H1 (cell line): ENCODE data around the gene HIPK2. TPM values are rescaled to one million over a fixed set of nuclear protein-coding genes. Genes with fewer than 3 reads are reported as not detected.

Experiments
- CTCF ChIA-PET: fragments of 300-600 bp; sonication (Branson Sonifier 250); formaldehyde crosslinking; loops from one replicate; lab custom pipeline; 2021; ENCODE audit not compliant: partially characterized antibody; lab: Charles Lee
- POLR2A ChIA-PET: fragments of 300-600 bp; sonication (Branson Sonifier 250); formaldehyde crosslinking; loops from one replicate; lab custom pipeline; 2021; ENCODE audit warnings: inconsistent platforms; ENCODE audit not compliant: partially characterized antibody; lab: Charles Lee
- DNase-seq, 2 experiments: peaks; one replicate each; pipeline versions ENCODE4 v3.0.0 to v3.0.0-alpha.2; 2010 to 2022; ENCODE audit warnings: low spot score in 2 of 2, low read depth in 1 of 2, mixed read lengths in 1 of 2
- FAIRE-seq: peaks from 2 replicates; lab custom pipeline; 2011; peaks lifted over from hg19 to GRCh38; lab: Jason Lieb, UNC
- H2AFZ ChIP-seq: 2 replicates; pipeline ENCODE4 v1.8.1; 2012; ENCODE audit warnings: low read length, inconsistent platforms
- H2AK5ac ChIP-seq: 2 replicates; pipeline ENCODE4 v1.6.1; 2013; ENCODE audit warnings: low read depth, low read length
- H2BK120ac ChIP-seq: replicated peaks from 2 replicates; pipeline ENCODE3; 2013; ENCODE audit warnings: low read depth, low read length, inconsistent platforms
- H2BK12ac ChIP-seq: 2 replicates; pipeline ENCODE4 v1.6.1; 2013; ENCODE audit warnings: low read depth, low read length
- H2BK15ac ChIP-seq: 2 replicates; pipeline ENCODE4 v1.6.1; 2013; ENCODE audit warnings: low read length
- H2BK20ac ChIP-seq: 2 replicates; pipeline ENCODE4 v1.6.1; 2013; ENCODE audit warnings: low read length
- H2BK5ac ChIP-seq: 2 replicates; pipeline ENCODE4 v1.6.1; 2013; ENCODE audit warnings: low read depth, low read length
- H3K14ac ChIP-seq: 2 replicates; pipeline ENCODE4 v1.6.1; 2013; ENCODE audit warnings: inconsistent platforms; ENCODE audit not compliant: insufficient read length
- H3K18ac ChIP-seq: 2 replicates; pipeline ENCODE4 v1.6.1; 2013; ENCODE audit warnings: low read length; ENCODE audit errors: extremely low read depth
- H3K23ac ChIP-seq: 2 replicates; pipeline ENCODE4 v1.6.1; 2013; ENCODE audit warnings: inconsistent platforms; ENCODE audit not compliant: insufficient read length
- H3K23me2 ChIP-seq: 2 replicates; pipeline ENCODE4 v1.6.1; 2013; ENCODE audit warnings: low read depth, low read length
- H3K27ac ChIP-seq: 2 replicates; pipeline ENCODE4 v1.6.1; 2011; ENCODE audit warnings: low read depth, low read length, inconsistent platforms
- H3K27me3 ChIP-seq, 4 experiments: replicated peaks in 1 of 4; 1 replicate in 1 of 4; 2 replicates in 3 of 4; pipeline versions ENCODE4 v1.6.1 to v1.8.1; 2011 to 2013; ENCODE audit warnings: low read length in 3 of 4, mild to moderate bottlenecking in 3 of 4, inconsistent platforms in 2 of 4, mixed read lengths in 2 of 4, moderate library complexity in 1 of 4; ENCODE audit not compliant: control insufficient read depth in 3 of 4, insufficient read depth in 3 of 4; ENCODE audit errors: extremely low read depth in 1 of 4
- H3K36me3 ChIP-seq, 4 experiments: 2 replicates each; pipeline versions ENCODE4 v1.6.1 to v1.8.1; 2011 to 2013; ENCODE audit warnings: mild to moderate bottlenecking in 4 of 4, low read length in 3 of 4, moderate library complexity in 2 of 4, control low read depth in 1 of 4, inconsistent platforms in 1 of 4; ENCODE audit not compliant: insufficient read depth in 4 of 4, control insufficient read depth in 2 of 4
- H3K4ac ChIP-seq: replicated peaks from 2 replicates; pipeline ENCODE3; 2013; ENCODE audit warnings: low read length, low read depth, mixed read lengths, inconsistent platforms; ENCODE audit not compliant: insufficient read length
- H3K4me1 ChIP-seq, 4 experiments: replicated peaks in 1 of 4; 1 replicate in 1 of 4; 2 replicates in 3 of 4; pipeline versions ENCODE4 v1.6.1 to v1.8.1; 2011 to 2013; ENCODE audit warnings: low read length in 3 of 4, inconsistent platforms in 2 of 4, mixed read lengths in 1 of 4; ENCODE audit not compliant: insufficient read depth in 4 of 4, control insufficient read depth in 3 of 4
- H3K4me2 ChIP-seq, 2 experiments: 2 replicates each; pipeline versions ENCODE4 v1.6.1 to v1.8.1; 2011 to 2013; ENCODE audit warnings: low read depth in 2 of 2, low read length in 2 of 2, control low read depth in 1 of 2, inconsistent platforms in 1 of 2, mild to moderate bottlenecking in 1 of 2; ENCODE audit not compliant: insufficient read depth in 1 of 2
- H3K4me3 ChIP-seq, 4 experiments: fragments of 200-600, 300-600 bp in 1 of 4; sonication (generic), shearing (Covaris generic), sonication (Bioruptor Twin) in 1 of 4; 2 replicates each; pipeline versions ENCODE4 v1.5.1 to v1.8.1; 2011 to 2016; ENCODE audit warnings: low read length in 4 of 4, low read depth in 3 of 4, control low read depth in 2 of 4, inconsistent platforms in 2 of 4, mild to moderate bottlenecking in 2 of 4, mixed read lengths in 1 of 4, moderate library complexity in 1 of 4; ENCODE audit not compliant: insufficient read depth in 2 of 4; ENCODE audit errors: extremely low read depth in 1 of 4
- H3K56ac ChIP-seq: replicated peaks from 2 replicates; pipeline ENCODE3; 2013; ENCODE audit warnings: low read depth, mild to moderate bottlenecking, mixed read lengths, low read length, inconsistent platforms; ENCODE audit not compliant: insufficient read length
- H3K79me1 ChIP-seq: 2 replicates; pipeline ENCODE4 v1.6.1; 2013; ENCODE audit warnings: low read depth, low read length, control low read depth
- H3K79me2 ChIP-seq, 2 experiments: 2 replicates each; pipeline versions ENCODE4 v1.6.1 to v1.8.1; 2012 to 2013; ENCODE audit warnings: low read length in 2 of 2, mild to moderate bottlenecking in 2 of 2, inconsistent platforms in 1 of 2; ENCODE audit not compliant: insufficient read depth in 2 of 2, control insufficient read depth in 1 of 2
- H3K9ac ChIP-seq, 4 experiments: replicated peaks in 1 of 4; 1 replicate in 1 of 4; 2 replicates in 3 of 4; pipeline versions ENCODE4 v1.6.1 to v1.8.1; 2011 to 2013; ENCODE audit warnings: low read depth in 3 of 4, low read length in 3 of 4, control low read depth in 2 of 4, mild to moderate bottlenecking in 2 of 4, moderate library complexity in 2 of 4, inconsistent platforms in 1 of 4; ENCODE audit errors: extremely low read depth in 1 of 4
- H3K9me3 ChIP-seq, 2 experiments: 2 replicates each; pipeline versions ENCODE4 v1.6.1 to v1.8.1; 2012 to 2013; ENCODE audit warnings: mild to moderate bottlenecking in 2 of 2, moderate library complexity in 2 of 2, control low read depth in 1 of 2, inconsistent platforms in 1 of 2, low read depth in 1 of 2, low read length in 1 of 2, mixed read lengths in 1 of 2; ENCODE audit not compliant: insufficient read depth in 2 of 2
- H4K20me1 ChIP-seq, 2 experiments: replicated peaks in 1 of 2; 2 replicates each; pipeline versions ENCODE3 to v1.8.1; 2011 to 2013; ENCODE audit warnings: inconsistent platforms in 2 of 2, low read length in 2 of 2, mild to moderate bottlenecking in 1 of 2; ENCODE audit not compliant: insufficient read depth in 2 of 2, control insufficient read depth in 1 of 2
- H4K5ac ChIP-seq: 2 replicates; pipeline ENCODE4 v1.6.1; 2013; ENCODE audit warnings: low read length, low read depth, mixed read lengths, inconsistent platforms; ENCODE audit not compliant: insufficient read length
- H4K8ac ChIP-seq: 2 replicates; pipeline ENCODE4 v1.8.0; 2013; ENCODE audit warnings: mild to moderate bottlenecking, moderate library complexity, low read length, inconsistent platforms; ENCODE audit not compliant: insufficient read depth; ENCODE audit errors: extremely low read depth
- H4K91ac ChIP-seq: replicated peaks from 2 replicates; pipeline ENCODE3; 2013; ENCODE audit warnings: low read length, mixed read lengths, inconsistent platforms; ENCODE audit not compliant: insufficient read length
- BRCA1 ChIP-seq: IDR thresholded peaks from 2 replicates; pipeline ENCODE4 v1.6.1; 2012; ENCODE audit warnings: low read depth, low read length, improper control_type of control experiment
- MAX ChIP-seq: IDR thresholded peaks from 2 replicates; pipeline ENCODE4 v1.6.1; 2012; ENCODE audit warnings: inconsistent platforms
- POLR2A ChIP-seq, 2 experiments: IDR thresholded peaks; 1 replicate in 1 of 2; 2 replicates in 1 of 2; pipeline ENCODE4 v1.6.1; 2011; ENCODE audit warnings: low read depth in 2 of 2, low read length in 2 of 2, mild to moderate bottlenecking in 2 of 2; ENCODE audit errors: control extremely low read depth in 1 of 2
- WGBS, 2 experiments: shearing (Covaris generic) in 1 of 2; methylation state at CpG; one replicate each; pipeline versions ENCODE4 v1.1.6 to v1.1.7; 2013 to 2015; ENCODE audit warnings: low lambda C conversion rate in 2 of 2, mixed read lengths in 2 of 2, inconsistent platforms in 1 of 2, low coverage in 1 of 2, missing lambda C conversion rate in 1 of 2; ENCODE audit not compliant: insufficient replicate concordance in 2 of 2, insufficient coverage in 1 of 2, insufficient read length in 1 of 2; ENCODE audit errors: extremely low coverage in 1 of 2, missing lambda C conversion rate in 1 of 2; 5-methylcytosine and 5-hydroxymethylcytosine counted together
- polyA plus RNA-seq, 7 experiments: library from polyadenylated mRNA; depleted of rRNA in 3 of 7; stranded (reverse) in 5 of 7; unstranded in 2 of 7; fragments of >200 nt in 5 of 7; fragments of 200-250 nt in 2 of 7; gene quantifications; 1 replicate in 5 of 7; 2 replicates in 1 of 7; 4 replicates in 1 of 7; pipeline versions ENCODE4 v1.2.1 to v1.2.3, GENCODE V29; 2011 to 2013; ENCODE audit warnings: missing spikeins in 2 of 7, mixed read lengths in 2 of 7
- total RNA-seq: library from RNA; stranded (reverse); fragmentation: NEBNext Ultra II Directional; extraction: Animal tissue kit (Norgen Biotek cat#: 25700); gene quantifications from 2 replicates; pipeline ENCODE4 v1.2.1, GENCODE V29; 2021

The HIPK2 gene
- total and polyA plus RNA-seq, 2 of the 8 experiments (the other 6 are each of a cell fraction or from before 2014, with no cell fraction given), result 8.3 to 24.3 TPM

- H3K23me2 ChIP-seq, result peaks cover 9% of the 10 kb centered on the region; the same call in 1 of the 2 replicates
- H4K8ac ChIP-seq, result no peak overlapping the region
- no peak overlapping the region for H3K18ac ChIP-seq
- no peak overlapping the region for H3K27ac ChIP-seq
- no peak overlapping the region for H2BK12ac ChIP-seq
- H3K9me3 ChIP-seq, result no peaks in the 10 kb centered on the region
- H3K4me1 ChIP-seq, result peaks cover 3 to 12% (median 7%) of the 10 kb centered on the region in 4 experiments
- H2BK120ac ChIP-seq, result no peak overlapping the region
- no peak overlapping the region for H4K91ac ChIP-seq
- POLR2A ChIA-PET, result no interaction called here
- H3K56ac ChIP-seq, result no peak overlapping the region
- H3K36me3 ChIP-seq, result no peaks in the 10 kb centered on the region
- no peaks in the 10 kb centered on the region for H3K79me2 ChIP-seq
- no peak for TF ChIP-seq MAX
- TF ChIP-seq POLR2A (IDR thresholded peaks at IDR 0.05; ENCODE audit: control extremely low read depth in 1 of 2, low read depth in 2 of 2, low read length in 2 of 2), result no peak
- TF ChIP-seq BRCA1, result no peak
- 92% methylated on average over 16 of the region's 16 CpGs; no CpG with 5 or more reads in 1 of the 2 experiments for whole genome bisulfite sequencing, 2 experiments
- H2BK20ac ChIP-seq, result no peak overlapping the region
- FAIRE-seq, result no peak
- H4K5ac ChIP-seq, result no peak overlapping the region
- H3K23ac ChIP-seq, result no peak overlapping the region
- H3K14ac ChIP-seq, result no peak overlapping the region
- H3K4me2 ChIP-seq, result no peak overlapping the region
- no peak overlapping the region for H2AFZ ChIP-seq
- CTCF ChIA-PET, result interaction anchor here (0.6 to 2.4 kb wide), 13 partner anchors 8 to 1038 kb away, joined by 3 to 10 read pairs (median 3); no protein-coding TSS in a partner anchor
- no peak for DNase-seq
- no peak overlapping the region for H2AK5ac ChIP-seq
- no peak overlapping the region for H3K4me3 ChIP-seq
- no peaks in the 10 kb centered on the region for H3K27me3 ChIP-seq
- H2BK15ac ChIP-seq, result no peak overlapping the region
- peaks cover 2% of the 10 kb centered on the region for H3K79me1 ChIP-seq
- peaks cover 0 to 5% of the 10 kb centered on the region in 2 experiments for H4K20me1 ChIP-seq
- H3K4ac ChIP-seq, result no peak overlapping the region
- H2BK5ac ChIP-seq, result no peak overlapping the region
- H3K9ac ChIP-seq, result no peak overlapping the region
These were observed 77.1 kb downstream of the HIPK2 start for GRCh38 chr7:139700505-139701235.
